K562 (cell line): Measurements from ENCODE around the gene ARHGAP26.

Experiments
- HDAC6 ChIP-seq: IDR thresholded peaks from 2 replicates; pipeline ENCODE4 v1.6.1; 2012; ENCODE audit warnings: low read depth, mild to moderate bottlenecking, control low read depth, inconsistent platforms, low read length, moderate library complexity
- JUND ChIP-seq, 2 experiments: IDR thresholded peaks; 2 replicates in 1 of 2; 3 replicates in 1 of 2; pipeline ENCODE4 v1.6.1; 2011; ENCODE audit warnings: borderline replicate concordance in 2 of 2, low read depth in 2 of 2, low read length in 2 of 2, improper control_type of control experiment in 1 of 2, missing biosample characterization in 1 of 2, missing genetic modification characterization in 1 of 2, missing genetic modification reagents in 1 of 2
- KDM1A ChIP-seq, 2 experiments: fragments of 450-650 bp; IDR thresholded peaks; 2 replicates each; pipeline ENCODE4 v1.6.1; 2016; ENCODE audit warnings: mild to moderate bottlenecking in 2 of 2
- TF ChIP-seq, protein P1 (sequence below): IDR thresholded peaks from 3 replicates; pipeline ENCODE4 v1.6.1; 2011; ENCODE audit warnings: borderline replicate concordance, mild to moderate bottlenecking; ENCODE audit not compliant: insufficient read length, insufficient read depth

DNA sequence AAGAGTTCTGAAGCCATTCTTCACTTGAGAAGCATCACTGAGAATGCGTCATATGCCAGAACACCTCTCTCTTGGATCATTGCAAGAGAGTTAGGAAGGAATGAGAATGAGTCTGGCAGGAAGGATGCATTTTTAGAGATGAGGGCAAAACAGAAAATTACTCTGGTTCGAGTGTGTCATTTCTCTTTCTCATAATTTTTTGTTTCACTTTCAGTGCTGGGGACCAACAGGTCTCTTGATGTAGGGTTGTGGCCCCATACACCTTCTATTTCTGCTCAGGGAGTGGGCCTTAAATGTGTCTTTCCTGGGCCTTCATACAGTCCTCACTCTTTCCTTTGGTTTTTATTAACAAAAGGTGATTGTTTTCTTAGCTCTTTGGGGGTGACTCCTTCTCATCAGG is 330.9 kb downstream of the ARHGAP26 start:
- TF ChIP-seq KDM1A (IDR thresholded peaks at IDR 0.05) = no peak
- TF ChIP-seq, protein P1, sequence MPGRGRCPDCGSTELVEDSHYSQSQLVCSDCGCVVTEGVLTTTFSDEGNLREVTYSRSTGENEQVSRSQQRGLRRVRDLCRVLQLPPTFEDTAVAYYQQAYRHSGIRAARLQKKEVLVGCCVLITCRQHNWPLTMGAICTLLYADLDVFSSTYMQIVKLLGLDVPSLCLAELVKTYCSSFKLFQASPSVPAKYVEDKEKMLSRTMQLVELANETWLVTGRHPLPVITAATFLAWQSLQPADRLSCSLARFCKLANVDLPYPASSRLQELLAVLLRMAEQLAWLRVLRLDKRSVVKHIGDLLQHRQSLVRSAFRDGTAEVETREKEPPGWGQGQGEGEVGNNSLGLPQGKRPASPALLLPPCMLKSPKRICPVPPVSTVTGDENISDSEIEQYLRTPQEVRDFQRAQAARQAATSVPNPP = no peak
- no peak for TF ChIP-seq JUND (IDR thresholded peaks at IDR 0.05; ENCODE audit: borderline replicate concordance, low read depth, low read length)
- TF ChIP-seq JUND (tag; IDR thresholded peaks at IDR 0.05; ENCODE audit: borderline replicate concordance, low read depth, low read length) = no peak
- no peak for TF ChIP-seq HDAC6
